ENCODE measurements around the gene KDM1B. TPM values are rescaled to one million over a fixed set of nuclear protein-coding genes. Genes with fewer than 3 reads are reported as not detected.

KDM1B gene
- total RNA-seq, 2 donors from 2014 or later: 8.7 to 15.5 TPM

DNA sequence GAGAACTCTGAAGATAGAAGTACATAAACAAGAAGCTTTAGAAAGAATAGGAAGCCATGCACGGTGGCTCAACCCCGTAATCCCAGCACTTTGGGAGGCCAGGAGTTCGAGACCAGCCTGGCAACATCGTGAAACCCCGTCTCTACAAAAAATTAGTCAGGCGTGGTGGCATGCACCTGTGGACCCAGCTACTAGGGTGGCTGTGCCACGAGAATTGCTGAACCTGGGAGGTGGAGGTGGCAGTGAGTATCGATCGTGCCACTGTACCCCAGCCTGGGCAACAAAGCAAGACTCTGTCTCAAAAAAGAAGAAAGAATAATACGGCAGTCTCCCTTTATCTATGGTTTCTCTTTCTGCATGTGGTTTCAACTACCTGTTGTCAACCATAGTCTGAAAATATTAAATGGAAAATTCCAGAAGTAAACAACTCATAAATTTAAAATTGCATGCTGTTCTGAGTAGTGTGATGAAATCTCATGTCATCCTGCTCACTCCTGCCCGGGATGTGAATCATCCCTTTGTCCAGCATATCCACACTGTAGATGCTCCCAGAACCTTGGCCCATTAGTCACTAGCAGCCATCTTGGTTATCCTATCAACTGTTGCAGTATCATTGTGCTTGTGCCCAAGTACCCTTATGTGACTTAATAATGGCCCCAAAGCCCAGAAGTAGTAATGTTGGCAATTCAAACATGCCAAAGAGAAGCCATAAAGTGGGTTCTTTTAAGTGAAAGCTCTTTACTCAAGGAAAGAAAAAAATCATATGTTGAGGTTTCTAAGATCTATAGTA lies 87.0 kb downstream of the KDM1B start:
- TF ChIP-seq, protein P1, sequence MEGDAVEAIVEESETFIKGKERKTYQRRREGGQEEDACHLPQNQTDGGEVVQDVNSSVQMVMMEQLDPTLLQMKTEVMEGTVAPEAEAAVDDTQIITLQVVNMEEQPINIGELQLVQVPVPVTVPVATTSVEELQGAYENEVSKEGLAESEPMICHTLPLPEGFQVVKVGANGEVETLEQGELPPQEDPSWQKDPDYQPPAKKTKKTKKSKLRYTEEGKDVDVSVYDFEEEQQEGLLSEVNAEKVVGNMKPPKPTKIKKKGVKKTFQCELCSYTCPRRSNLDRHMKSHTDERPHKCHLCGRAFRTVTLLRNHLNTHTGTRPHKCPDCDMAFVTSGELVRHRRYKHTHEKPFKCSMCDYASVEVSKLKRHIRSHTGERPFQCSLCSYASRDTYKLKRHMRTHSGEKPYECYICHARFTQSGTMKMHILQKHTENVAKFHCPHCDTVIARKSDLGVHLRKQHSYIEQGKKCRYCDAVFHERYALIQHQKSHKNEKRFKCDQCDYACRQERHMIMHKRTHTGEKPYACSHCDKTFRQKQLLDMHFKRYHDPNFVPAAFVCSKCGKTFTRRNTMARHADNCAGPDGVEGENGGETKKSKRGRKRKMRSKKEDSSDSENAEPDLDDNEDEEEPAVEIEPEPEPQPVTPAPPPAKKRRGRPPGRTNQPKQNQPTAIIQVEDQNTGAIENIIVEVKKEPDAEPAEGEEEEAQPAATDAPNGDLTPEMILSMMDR (IDR thresholded peaks at IDR 0.05): no peak
- no peak overlapping the region for H3K27ac ChIP-seq
- H3K36me3 ChIP-seq: peaks cover 44% of the 10 kb centered on the region

DNA sequence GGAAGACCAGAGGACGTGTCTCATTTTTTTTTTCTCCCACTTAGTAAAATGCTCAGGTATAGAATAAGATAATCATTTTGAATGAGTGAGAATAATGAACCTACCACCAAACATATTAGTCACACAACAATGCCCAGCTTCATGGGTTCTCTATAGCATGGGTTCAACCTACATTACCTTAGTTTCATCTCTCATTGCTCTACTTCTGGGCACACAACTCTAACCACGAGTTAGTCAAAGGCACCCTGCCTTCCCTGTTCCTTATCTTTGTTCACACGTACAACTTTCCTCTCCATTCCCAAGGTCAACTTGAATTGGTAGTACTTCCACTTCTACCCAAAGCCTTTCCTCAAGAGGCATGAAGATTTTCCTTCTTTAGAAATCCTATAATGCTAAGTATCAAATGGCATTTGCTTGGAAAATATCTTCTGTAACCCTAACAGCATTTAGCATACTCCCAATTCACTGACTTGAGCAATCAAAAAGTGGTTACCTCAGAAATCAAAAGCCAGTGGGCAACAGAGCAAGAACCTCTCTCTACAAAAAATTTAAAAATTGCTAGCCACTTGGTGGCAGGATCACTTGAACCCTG lies 88.2 kb downstream of the KDM1B start:
- TF ChIP-seq, protein P1 (IDR thresholded peaks at IDR 0.05): no peak
- Histone ChIP-seq H3K27ac (no peak overlapping the region), H3K4me3 (no peak overlapping the region), H3K36me3 (peaks cover 46% of the 10 kb centered on the region), H3K4me1 (peaks cover 0 to 7% of the 10 kb centered on the region in 2 donors), H3K9me3 (no peaks in the 10 kb centered on the region), H3K27me3 (no peaks in the 10 kb centered on the region)
- DNase-seq (ENCODE audit: low spot score): no peak

More for the DNA sequence above, 87.0 kb downstream of the KDM1B start:
- Histone ChIP-seq H3K4me3 (no peak overlapping the region), H3K27me3 (no peaks in the 10 kb centered on the region), H3K9me3 (no peaks in the 10 kb centered on the region), H3K4me1 (peaks cover 0 to 7% of the 10 kb centered on the region in 2 donors)
- no peak for DNase-seq (ENCODE audit: low spot score)

DNA sequence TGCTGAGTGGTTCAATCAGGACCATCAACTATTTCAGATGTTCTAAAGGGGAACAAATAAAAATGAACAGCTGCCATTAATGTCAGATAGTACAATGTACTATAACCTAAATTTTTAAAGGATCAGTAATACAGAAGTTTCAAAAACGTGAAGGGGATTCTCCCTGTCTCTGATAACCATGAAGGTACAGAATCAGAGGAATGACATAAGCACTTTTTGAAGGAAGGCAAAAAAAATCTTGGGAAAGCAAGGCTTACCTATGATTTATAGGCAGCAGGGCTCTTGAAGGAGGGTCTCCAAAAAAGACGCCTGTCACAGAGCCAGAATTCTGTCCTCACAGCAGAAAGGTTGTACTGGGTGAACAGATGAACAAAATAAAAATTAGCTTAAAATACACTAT lies 89.0 kb downstream of the KDM1B start:
- Histone ChIP-seq H3K9me3 (no peaks in the 10 kb centered on the region), H3K4me1 (peaks cover 0 to 7% of the 10 kb centered on the region in 2 donors), H3K27ac (no peak overlapping the region), H3K4me3 (no peak overlapping the region), H3K27me3 (no peaks in the 10 kb centered on the region), H3K36me3 (peaks cover 47% of the 10 kb centered on the region)
- DNase-seq (ENCODE audit: low spot score): no peak
- TF ChIP-seq, protein P1 (IDR thresholded peaks at IDR 0.05): no peak

DNA sequence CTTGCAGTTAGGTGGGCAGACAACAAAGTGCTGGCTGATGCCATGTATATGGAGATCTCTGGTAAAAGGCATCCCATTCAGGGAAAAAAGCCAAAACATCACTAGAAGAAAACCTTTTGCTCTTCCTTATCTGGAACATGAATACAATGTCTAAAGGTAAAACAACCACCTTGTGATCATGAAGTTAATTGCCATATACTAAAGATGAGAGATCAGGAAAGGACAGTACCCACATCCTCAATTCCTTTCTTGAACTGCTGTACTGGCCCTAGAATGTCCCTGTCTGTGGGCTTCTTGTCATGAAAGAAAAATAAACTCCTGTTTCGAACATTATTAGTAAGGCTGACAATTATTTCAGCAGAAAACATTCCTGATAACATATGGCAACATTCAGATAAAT lies 89.9 kb downstream of the KDM1B start:
- no peak overlapping the region for H3K27ac ChIP-seq
- peaks cover 54% of the 10 kb centered on the region for H3K36me3 ChIP-seq
- H3K9me3 ChIP-seq: no peaks in the 10 kb centered on the region

DNA sequence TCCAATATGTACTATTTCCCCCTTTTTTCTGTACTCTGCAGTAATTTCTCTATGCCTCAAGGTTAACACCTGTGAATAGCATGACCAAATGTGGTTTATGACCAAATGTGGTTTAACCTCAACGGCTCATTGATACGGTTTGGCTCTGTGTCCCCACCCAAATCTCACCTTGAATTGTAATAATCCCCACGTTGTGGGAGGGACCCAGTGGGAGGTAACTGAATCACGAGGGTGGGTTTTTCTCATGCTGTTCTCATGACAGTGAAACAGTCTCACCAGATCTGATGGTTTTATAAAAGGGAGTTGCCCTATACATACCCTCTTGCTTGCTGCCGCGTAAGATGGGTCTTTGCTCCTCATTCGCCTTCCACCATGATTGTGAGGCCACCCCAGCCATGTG lies 90.4 kb downstream of the KDM1B start:
- Histone ChIP-seq H3K27me3 (no peaks in the 10 kb centered on the region), H3K9me3 (no peaks in the 10 kb centered on the region), H3K36me3 (peaks cover 54% of the 10 kb centered on the region), H3K4me1 (peaks cover 0 to 7% of the 10 kb centered on the region in 2 donors), H3K4me3 (no peak overlapping the region), H3K27ac (no peak overlapping the region)
- TF ChIP-seq, protein P1 (IDR thresholded peaks at IDR 0.05): no peak
- no peak for DNase-seq (ENCODE audit: low spot score)

More for the DNA sequence above, 89.9 kb downstream of the KDM1B start:
- TF ChIP-seq, protein P1 (IDR thresholded peaks at IDR 0.05): no peak
- H3K4me3 ChIP-seq: no peak overlapping the region
- H3K27me3 ChIP-seq: no peaks in the 10 kb centered on the region
- no peak for DNase-seq (ENCODE audit: low spot score)
- H3K4me1 ChIP-seq: peaks cover 0 to 7% of the 10 kb centered on the region in 2 donors
